HAP-1 (cell line): ENCODE measurements around the gene DENND4A.

Experiments used
- DNase-seq, 2 experiments: peaks; one replicate each; pipeline ENCODE4 v3.0.0-alpha.2; 2016 to 2020; ENCODE audit warnings: low spot score in 2 of 2
- H3K27me3 ChIP-seq: fragments of 250-450 bp; sonication (Bioruptor Pico); 2 replicates; pipeline ENCODE4 v1.5.1; 2020; ENCODE audit warnings: low read depth, mild to moderate bottlenecking, moderate library complexity
- H3K36me3 ChIP-seq: fragments of 250-450 bp; sonication (Bioruptor Pico); replicated peaks from 2 replicates; pipeline ENCODE4 v1.5.1; 2020; ENCODE audit warnings: mild to moderate bottlenecking
- H3K4me1 ChIP-seq: fragments of 250-450 bp; sonication (Bioruptor Pico); 2 replicates; pipeline ENCODE4 v1.5.1; 2020; ENCODE audit warnings: mild to moderate bottlenecking
- H3K4me3 ChIP-seq: fragments of 250-450 bp; sonication (Bioruptor Pico); 2 replicates; pipeline ENCODE4 v1.5.1; 2020; ENCODE audit warnings: mild to moderate bottlenecking, moderate library complexity
- H3K9me3 ChIP-seq: fragments of 250-450 bp; sonication (Bioruptor Pico); 2 replicates; pipeline ENCODE4 v1.5.1; 2020; ENCODE audit warnings: mild to moderate bottlenecking, moderate library complexity
- in situ Hi-C: fragments of 300-500 bp; cut with MboI; formaldehyde crosslinking; loops from 3 replicates; pipeline ENCODE4 v1.14.3; 2020; ENCODE audit warnings: low sequenced_read_pairs, inconsistent platforms, mixed read lengths

The DENND4A gene

GRCh38 chr15:65767264-65767595, 24.9 kb downstream of the DENND4A start:
- DNase-seq, result no peak
- no peaks in the 10 kb centered on the region for H3K9me3 ChIP-seq
- H3K27me3 ChIP-seq, result no peaks in the 10 kb centered on the region
- peaks cover 22% of the 10 kb centered on the region for H3K4me1 ChIP-seq
- no peaks in the 10 kb centered on the region for H3K36me3 ChIP-seq
- in situ Hi-C loops, result no loop called here
- H3K4me3 ChIP-seq, result no peak overlapping the region

- in situ Hi-C loops, result no loop called here
Observed at GRCh38 chr15:65766422-65767263, 25.4 kb downstream of the DENND4A start.

GRCh38 chr15:65765106-65765505, 27.0 kb downstream of the DENND4A start:
- Histone ChIP-seq H3K4me3 (no peak overlapping the region), H3K36me3 (no peaks in the 10 kb centered on the region), H3K27me3 (no peaks in the 10 kb centered on the region), H3K9me3 (no peaks in the 10 kb centered on the region), H3K4me1 (peaks cover 11% of the 10 kb centered on the region)
- in situ Hi-C loops, result no loop called here
- DNase-seq, result no peak

More at GRCh38 chr15:65766422-65767263, 25.4 kb downstream of the DENND4A start:
- Histone ChIP-seq H3K9me3 (no peaks in the 10 kb centered on the region), H3K36me3 (no peaks in the 10 kb centered on the region), H3K27me3 (no peaks in the 10 kb centered on the region), H3K4me3 (no peak overlapping the region), H3K4me1 (peaks cover 22% of the 10 kb centered on the region)
- no peak for DNase-seq

- Histone ChIP-seq H3K9me3 (no peaks in the 10 kb centered on the region), H3K36me3 (no peaks in the 10 kb centered on the region), H3K27me3 (no peaks in the 10 kb centered on the region), H3K4me3 (no peak overlapping the region), H3K4me1 (peaks cover 7% of the 10 kb centered on the region)
- DNase-seq, result no peak
- in situ Hi-C loops, result no loop called here
Observed at GRCh38 chr15:65762914-65763787, 28.9 kb downstream of the DENND4A start.

GRCh38 chr15:65762399-65762798, 29.7 kb downstream of the DENND4A start:
- Histone ChIP-seq H3K4me1 (peaks cover 7% of the 10 kb centered on the region), H3K9me3 (no peaks in the 10 kb centered on the region), H3K27me3 (no peaks in the 10 kb centered on the region), H3K36me3 (no peaks in the 10 kb centered on the region), H3K4me3 (no peak overlapping the region)
- in situ Hi-C loops, result no loop called here
- DNase-seq, result no peak

GRCh38 chr15:65761210-65761926, 30.7 kb downstream of the DENND4A start:
- no peak for DNase-seq
- Histone ChIP-seq H3K4me3 (no peak overlapping the region), H3K9me3 (no peaks in the 10 kb centered on the region), H3K36me3 (no peaks in the 10 kb centered on the region), H3K27me3 (no peaks in the 10 kb centered on the region), H3K4me1 (peaks cover 9% of the 10 kb centered on the region)
- in situ Hi-C loops, result no loop called here

GRCh38 chr15:65759441-65759840, 32.7 kb downstream of the DENND4A start:
- H3K36me3 ChIP-seq, result no peaks in the 10 kb centered on the region
- H3K9me3 ChIP-seq, result no peaks in the 10 kb centered on the region
- H3K4me3 ChIP-seq, result no peak overlapping the region
- H3K27me3 ChIP-seq, result no peaks in the 10 kb centered on the region
- peaks cover 9% of the 10 kb centered on the region for H3K4me1 ChIP-seq
- in situ Hi-C loops, result no loop called here
- peak in 1 of 2 experiments; percentile 93 for DNase-seq

- Histone ChIP-seq H3K9me3 (no peaks in the 10 kb centered on the region), H3K4me3 (no peak overlapping the region), H3K36me3 (no peaks in the 10 kb centered on the region), H3K4me1 (peaks cover 9% of the 10 kb centered on the region), H3K27me3 (no peaks in the 10 kb centered on the region)
- in situ Hi-C loops, result no loop called here
- no peak for DNase-seq
Observed at GRCh38 chr15:65758242-65758641, 33.9 kb downstream of the DENND4A start.

GRCh38 chr15:65757256-65757655, 34.8 kb downstream of the DENND4A start:
- DNase-seq, result peak in 1 of 2 experiments; percentile 50
- H3K27me3 ChIP-seq, result no peaks in the 10 kb centered on the region
- H3K4me3 ChIP-seq, result no peak overlapping the region
- no peaks in the 10 kb centered on the region for H3K9me3 ChIP-seq
- no peaks in the 10 kb centered on the region for H3K36me3 ChIP-seq
- in situ Hi-C loops, result no loop called here
- peaks cover 9% of the 10 kb centered on the region for H3K4me1 ChIP-seq

- H3K36me3 ChIP-seq, result no peaks in the 10 kb centered on the region
Observed at GRCh38 chr15:65752151-65752700, 39.9 kb downstream of the DENND4A start.

GRCh38 chr15:65751431-65751830, 40.7 kb downstream of the DENND4A start:
- no peaks in the 10 kb centered on the region for H3K27me3 ChIP-seq
- DNase-seq, result no peak
- H3K36me3 ChIP-seq, result no peaks in the 10 kb centered on the region
- H3K4me3 ChIP-seq, result no peak overlapping the region
- 0 out of 2 replicates have a peak, but pooled peaks cover 3% of the 10 kb centered on the region for H3K4me1 ChIP-seq
- H3K9me3 ChIP-seq, result no peaks in the 10 kb centered on the region
- in situ Hi-C loops, result no loop called here

More at GRCh38 chr15:65752151-65752700, 39.9 kb downstream of the DENND4A start:
- in situ Hi-C loops, result no loop called here
- peaks cover 5% of the 10 kb centered on the region; the same call in 1 of the 2 replicates for H3K4me1 ChIP-seq
- no peak overlapping the region for H3K4me3 ChIP-seq
- H3K9me3 ChIP-seq, result no peaks in the 10 kb centered on the region
- no peaks in the 10 kb centered on the region for H3K27me3 ChIP-seq
- no peak for DNase-seq

GRCh38 chr15:65747265-65747664, 44.8 kb downstream of the DENND4A start:
- no peak overlapping the region for H3K4me3 ChIP-seq
- H3K27me3 ChIP-seq, result no peaks in the 10 kb centered on the region
- H3K9me3 ChIP-seq, result no peaks in the 10 kb centered on the region
- H3K4me1 ChIP-seq, result peaks cover 19% of the 10 kb centered on the region
- in situ Hi-C loops, result no loop called here
- H3K36me3 ChIP-seq, result no peaks in the 10 kb centered on the region
- DNase-seq, result no peak

- no peak for DNase-seq
- in situ Hi-C loops, result no loop called here
Observed at GRCh38 chr15:65743637-65744252, 48.3 kb downstream of the DENND4A start.

More at GRCh38 chr15:65743637-65744252, 48.3 kb downstream of the DENND4A start:
- no peak overlapping the region for H3K4me3 ChIP-seq
- H3K27me3 ChIP-seq, result no peaks in the 10 kb centered on the region
- H3K9me3 ChIP-seq, result no peaks in the 10 kb centered on the region
- no peaks in the 10 kb centered on the region for H3K36me3 ChIP-seq
- H3K4me1 ChIP-seq, result peaks cover 16% of the 10 kb centered on the region
